Transverse colon (tissue), 4 donors: ENCODE results near the gene SLC6A7. TPM values are rescaled to one million over a fixed set of nuclear protein-coding genes. Genes with fewer than 3 reads are reported as not detected.

Source experiments
- DNase-seq: peaks from one replicate; pipeline ENCODE4 v3.0.0-alpha.2; 2019
- H3K27ac ChIP-seq, 4 donors: fragments of 200-600 bp; sonication (generic); 2 replicates each; pipeline ENCODE4 v1.5.1; 2016 to 2018; ENCODE audit warnings: inconsistent platforms in 4 of 4
- H3K27me3 ChIP-seq: fragments of 200-600 bp; sonication (generic); 2 replicates; pipeline ENCODE4 v1.5.1; 2017; ENCODE audit warnings: inconsistent platforms
- H3K36me3 ChIP-seq, 4 donors: fragments of 200-600 bp; sonication (generic); 2 replicates each; pipeline ENCODE4 v1.5.1; 2017 to 2019; ENCODE audit warnings: inconsistent platforms in 4 of 4
- H3K4me1 ChIP-seq, 4 donors: fragments of 200-600 bp; sonication (generic); 2 replicates each; pipeline ENCODE4 v1.5.1; 2017 to 2020; ENCODE audit warnings: inconsistent platforms in 4 of 4
- H3K4me3 ChIP-seq, 4 donors: fragments of 200-600 bp; sonication (generic); 1 replicate in 1 of 4; 2 replicates in 3 of 4; pipeline versions ENCODE4 v1.5.1 to v1.6.1; 2017 to 2019; ENCODE audit warnings: inconsistent platforms in 4 of 4
- H3K9me3 ChIP-seq, 2 donors: fragments of 200-600 bp; sonication (generic); 2 replicates each; pipeline ENCODE4 v1.5.1; 2017 to 2019; ENCODE audit warnings: inconsistent platforms in 2 of 2
- CTCF ChIP-seq, 5 experiments: fragments of 200-600 bp in 3 of 5; fragments of 450-650 bp in 2 of 5; sonication (generic) in 3 of 5; IDR thresholded peaks; 1 replicate in 2 of 5; 2 replicates in 3 of 5; pipeline ENCODE4 v1.5.1; 2016 to 2017; ENCODE audit warnings: antibody characterized with exemption in 5 of 5, inconsistent platforms in 3 of 5, mild to moderate bottlenecking in 2 of 5, moderate library complexity in 1 of 5
- EP300 ChIP-seq: sonication (generic); formaldehyde crosslinking; IDR thresholded peaks from one replicate; pipeline ENCODE4 v1.6.1; 2017; ENCODE audit warnings: antibody characterized with exemption, low read depth
- POLR2A ChIP-seq: fragments of 450-650 bp; IDR thresholded peaks from one replicate; pipeline ENCODE4 v1.6.1; 2016; ENCODE audit warnings: antibody characterized with exemption, mild to moderate bottlenecking, moderate library complexity
- POLR2AphosphoS5 ChIP-seq, 3 donors: sonication (generic); formaldehyde crosslinking; IDR thresholded peaks; one replicate each; pipeline ENCODE4 v1.6.1; 2016; ENCODE audit warnings: antibody characterized with exemption in 3 of 3
- WGBS, 2 donors: methylation state at CpG; one replicate each; pipeline ENCODE4 v1.1.5; 2018; ENCODE audit warnings: low coverage in 1 of 2; 5-methylcytosine and 5-hydroxymethylcytosine counted together
- in situ Hi-C, 4 donors: fragments of 200-750 bp; cut with MboI; loops; one replicate each; pipeline versions ENCODE4 v1.15.0 to v1.15.1; 2017; ENCODE audit warnings: low sequenced_read_pairs in 3 of 4, low pct_ligation_motif_present in 1 of 4, low pct_unique_long_range_greater_than_20kb in 1 of 4
- intact Hi-C: fragments of 100-400 bp; cut with DNase I; formaldehyde crosslinking; loops from one replicate; pipeline ENCODE4 v1.15.1; 2023; ENCODE audit warnings: low total_unique reads
- total RNA-seq, 4 donors: library from RNA; depleted of rRNA; stranded (reverse); fragments of >200 nt; gene quantifications; one replicate each; pipeline ENCODE4 v1.1.0, GENCODE V29; 2016

SLC6A7 gene
- total RNA-seq, 4 donors from 2014 or later = 19.5 to 67.7 (median 21.3) TPM

DNA sequence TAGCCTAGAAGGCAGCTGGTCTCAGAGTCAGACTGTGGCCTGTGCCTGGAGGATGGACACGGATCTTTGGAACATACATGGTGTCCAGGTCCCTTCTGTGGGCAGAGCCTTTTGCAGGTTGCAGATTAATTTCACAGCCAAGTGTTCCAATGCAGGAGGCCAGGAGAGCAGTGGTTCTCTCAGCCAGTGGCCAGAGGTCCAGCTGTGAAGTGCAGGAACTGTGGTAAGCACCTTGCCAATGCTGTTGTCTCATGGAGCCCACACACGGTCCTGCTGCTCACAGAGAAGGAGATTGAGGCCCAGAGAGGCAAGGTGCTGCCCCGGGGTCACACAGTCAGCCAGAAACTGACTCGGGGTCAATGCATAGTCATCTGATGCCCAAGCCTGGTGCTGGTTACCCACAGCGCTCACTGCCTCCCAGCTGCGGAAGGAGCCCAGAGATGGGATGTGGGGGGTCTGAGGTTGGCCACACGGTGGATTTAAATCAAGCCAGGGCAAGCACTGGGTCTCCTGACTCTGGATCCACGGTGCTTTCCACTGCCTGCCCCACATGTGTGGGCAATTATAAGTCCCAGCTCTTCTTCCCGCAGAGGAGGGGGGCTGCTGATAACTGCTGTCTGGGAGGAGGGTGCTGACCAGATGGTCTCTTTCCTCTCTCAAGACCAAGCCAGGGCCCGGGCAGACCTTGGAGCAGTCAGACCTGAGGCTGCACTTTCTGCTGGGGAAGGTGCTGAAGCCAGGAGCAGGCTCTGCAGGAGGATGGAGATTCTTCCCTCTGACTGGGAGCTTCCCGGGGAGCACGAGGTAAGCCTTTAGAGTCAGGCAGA is 37.0 kb upstream of the SLC6A7 start:
- no peak for DNase-seq
- WGBS, 2 donors = 71 to 80% methylated on average over 1 to 12 of the region's 12 CpGs
- Histone ChIP-seq H3K4me1 (peaks cover 0 to 10% (median 5%) of the 10 kb centered on the region in 4 donors), H3K36me3 (no peaks in the 10 kb centered on the region), H3K27me3 (no peaks in the 10 kb centered on the region), H3K9me3 (no peaks in the 10 kb centered on the region), H3K4me3 (peak overlapping the region in 2 of 4 donors; percentile 3 to 45), H3K27ac (peak overlapping the region; percentile 77 to 91 (median 84))
- intact Hi-C loops (no loop called here), in situ Hi-C loops (loop anchor here in 2 of 4 donors (25.0 kb wide), 1 partner anchor 284 kb away; the partner anchor contains the start of gene RPS14 (in 2 of the 2))
- no peak for TF ChIP-seq POLR2A
- TF ChIP-seq POLR2AphosphoS5 (IDR thresholded peaks at IDR 0.05) = no peak
- no peak for TF ChIP-seq CTCF (IDR thresholded peaks at IDR 0.05)
- no peak for TF ChIP-seq EP300

DNA sequence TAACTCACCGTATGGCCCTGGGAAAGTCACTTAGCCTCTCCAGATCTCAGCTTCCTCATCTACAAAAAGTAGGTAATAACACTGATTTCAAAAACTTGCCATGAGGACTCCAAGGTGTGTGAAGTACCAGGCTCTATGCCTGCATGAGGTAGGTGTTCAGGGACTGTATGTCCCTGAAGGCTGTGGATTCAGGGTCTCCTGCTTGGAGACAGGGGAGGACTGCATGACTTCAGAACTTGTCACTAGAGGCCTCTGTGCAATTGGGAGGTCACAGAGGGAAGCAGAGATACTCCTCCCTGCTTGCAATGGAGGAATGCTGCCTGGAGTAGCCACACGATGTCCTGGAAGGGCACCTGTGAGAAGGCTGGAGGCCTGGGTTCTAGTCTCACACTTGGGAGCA is 36.4 kb upstream of the SLC6A7 start:
- Histone ChIP-seq H3K9me3 (no peaks in the 10 kb centered on the region), H3K4me3 (peak overlapping the region in 3 of 4 donors; percentile 35 to 45 (median 40)), H3K27ac (peak overlapping the region; percentile 77 to 91 (median 84)), H3K27me3 (no peaks in the 10 kb centered on the region), H3K4me1 (peaks cover 0 to 10% (median 5%) of the 10 kb centered on the region in 4 donors), H3K36me3 (no peaks in the 10 kb centered on the region)
- intact Hi-C loops = no loop called here
- DNase-seq = no peak
- WGBS, 2 donors = 76% methylated on average over 2 of the region's 2 CpGs; no CpG with 5 or more reads in 1 of the 2 donors
- in situ Hi-C loops = loop anchor here in 2 of 4 donors (25.0 kb wide), 1 partner anchor 284 kb away; the partner anchor contains the start of gene RPS14 (in 2 of the 2)
- no peak for TF ChIP-seq POLR2AphosphoS5 (IDR thresholded peaks at IDR 0.05)

DNA sequence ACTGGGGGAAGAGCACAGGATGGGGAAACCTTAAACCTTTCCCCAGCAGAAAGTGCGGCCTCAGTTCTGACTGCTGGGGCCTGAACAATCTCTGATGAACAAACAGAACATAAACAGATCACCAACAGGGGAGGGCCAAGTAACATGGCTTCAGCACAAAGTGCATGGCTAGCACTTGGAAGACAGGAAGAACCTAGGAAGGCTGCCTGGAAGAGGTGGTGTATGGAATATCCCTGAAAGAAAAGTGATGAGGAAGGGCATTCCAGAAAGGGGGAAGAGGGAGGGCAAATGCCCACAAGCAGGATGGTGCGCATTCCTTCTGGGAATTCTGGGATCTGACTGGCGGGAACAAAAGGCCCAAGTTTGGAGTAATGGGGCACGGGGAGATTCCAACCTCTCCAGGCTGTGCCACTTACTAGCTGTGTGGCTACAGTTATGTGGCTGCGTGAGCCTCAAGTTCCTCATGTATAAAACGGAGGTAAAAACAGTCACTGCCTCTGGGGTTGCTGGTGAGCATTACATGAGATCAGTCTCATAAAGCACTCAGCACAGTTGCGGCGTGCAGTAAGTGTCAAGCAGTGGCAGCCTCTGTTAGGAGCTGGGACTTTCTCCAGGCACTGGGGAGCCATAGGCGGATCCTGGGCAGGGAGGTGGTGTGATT is 35.8 kb upstream of the SLC6A7 start:
- 66 to 78% methylated on average over 2 to 9 of the region's 9 CpGs for WGBS, 2 donors
- no peak for DNase-seq
- H3K4me1 ChIP-seq = peaks cover 0 to 10% (median 5%) of the 10 kb centered on the region in 4 donors
- intact Hi-C loops (no loop called here), in situ Hi-C loops (loop anchor here in 2 of 4 donors (25.0 kb wide), 1 partner anchor 283 kb away; the partner anchor contains the start of gene RPS14 (in 2 of the 2))
- peak overlapping the region; percentile 33 to 45 (median 38) for H3K4me3 ChIP-seq
- H3K36me3 ChIP-seq = no peaks in the 10 kb centered on the region
- peak overlapping the region; percentile 77 to 91 (median 84) for H3K27ac ChIP-seq
- TF ChIP-seq EP300 (no peak), POLR2A (peak; percentile 42), CTCF (IDR thresholded peaks at IDR 0.05) (peak in 1 of 5 experiments; percentile 9), POLR2AphosphoS5 (IDR thresholded peaks at IDR 0.05) (peak in 2 of 3 donors; percentile 34 to 58)
- H3K9me3 ChIP-seq = no peaks in the 10 kb centered on the region
- H3K27me3 ChIP-seq = no peaks in the 10 kb centered on the region

GRCh38 chr5:150154618-150155128 is 35.2 kb upstream of the SLC6A7 start:
- TF ChIP-seq POLR2A (no peak), CTCF (IDR thresholded peaks at IDR 0.05) (no peak), POLR2AphosphoS5 (IDR thresholded peaks at IDR 0.05) (no peak), EP300 (no peak)
- DNase-seq = no peak
- in situ Hi-C loops (loop anchor here in 2 of 4 donors (25.0 kb wide), 1 partner anchor 283 kb away; the partner anchor contains the start of gene RPS14 (in 2 of the 2)), intact Hi-C loops (no loop called here)
- no peaks in the 10 kb centered on the region for H3K9me3 ChIP-seq
- no peaks in the 10 kb centered on the region for H3K27me3 ChIP-seq
- H3K4me1 ChIP-seq = peaks cover 0 to 10% (median 5%) of the 10 kb centered on the region in 4 donors
- no peaks in the 10 kb centered on the region for H3K36me3 ChIP-seq
- H3K27ac ChIP-seq = peak overlapping the region; percentile 77 to 91 (median 84)
- WGBS, 2 donors = 69% methylated on average over 7 of the region's 7 CpGs; no CpG with 5 or more reads in 1 of the 2 donors
- H3K4me3 ChIP-seq = peak overlapping the region; percentile 33 to 45 (median 38)
